Adrenal gland (tissue), 12 donors: ENCODE data around the gene CHTF18. TPM values are rescaled to one million over a fixed set of nuclear protein-coding genes. Genes with fewer than 3 reads are reported as not detected.
"Not testable (repeated sequence)": the region's sequence is repeated elsewhere in the genome, so short reads cannot be mapped to it uniquely, and the experiment has no call there.

ENCODE experiments used
- DNase-seq, 7 donors: peaks; one replicate each; pipeline ENCODE4 v3.0.0-alpha.2; 2019 to 2020
- H3K27ac ChIP-seq, 5 donors: fragments of 200-600 bp; sonication (generic) in 4 of 5; 1 replicate in 3 of 5; 2 replicates in 2 of 5; pipeline versions ENCODE4 v1.5.1 to v1.8.0; 2016 to 2020; ENCODE audit warnings: mild to moderate bottlenecking in 1 of 5
- H3K27me3 ChIP-seq: fragments of 200-600 bp; 2 replicates; pipeline ENCODE4 v1.8.0; 2021
- H3K36me3 ChIP-seq, 2 donors: fragments of 200-600 bp; replicated peaks in 1 of 2; 1 replicate in 1 of 2; 2 replicates in 1 of 2; pipeline versions ENCODE4 v1.5.1 to v1.8.0; 2018 to 2022
- H3K4me1 ChIP-seq, 2 donors: fragments of 200-600 bp; replicated peaks in 1 of 2; 1 replicate in 1 of 2; 2 replicates in 1 of 2; pipeline versions ENCODE4 v1.5.1 to v1.8.0; 2018 to 2021
- H3K4me3 ChIP-seq, 4 donors: fragments of 200-600 bp; sonication (generic) in 3 of 4; one replicate each; pipeline ENCODE4 v1.5.1; 2016 to 2018
- H3K9me3 ChIP-seq, 3 donors: fragments of 200-600 bp; sonication (generic) in 1 of 3; replicated peaks in 1 of 3; 1 replicate in 2 of 3; 2 replicates in 1 of 3; pipeline versions ENCODE4 v1.5.1 to v1.8.0; 2016 to 2021
- POLR2A ChIP-seq, 2 donors: fragments of 450-650 bp; IDR thresholded peaks; one replicate each; pipeline ENCODE4 v1.6.1; 2017; ENCODE audit warnings: antibody characterized with exemption in 2 of 2, mild to moderate bottlenecking in 2 of 2, moderate library complexity in 1 of 2
- WGBS, 4 donors: extraction: QIAGEN DNeasy Blood & Tissue Kit in 2 of 4; methylation state at CpG; one replicate each; pipeline versions ENCODE4 v1.1.5 to v1.1.7; 2013 to 2017; 5-methylcytosine and 5-hydroxymethylcytosine counted together
- intact Hi-C, 2 donors: fragments of 100-400 bp; cut with DNase I; formaldehyde crosslinking; loops; one replicate each; pipeline versions ENCODE4 v1.14.1 to v1.15.0; 2022 to 2023
- polyA plus RNA-seq, 3 donors: library from polyadenylated mRNA; stranded (reverse); fragments of 200-250 nt in 2 of 3; fragments of 350-450 nt in 1 of 3; fragmentation: Illumina TruSeq in 1 of 3; extraction: RNeasy Lipid Tissue Mini Kit (QIAGEN cat#74804) in 1 of 3; gene quantifications; one replicate each; pipeline ENCODE4 v1.2.3, GENCODE V29; 2013 to 2014
- total RNA-seq, 9 donors: library from RNA; depleted of rRNA in 4 of 9; stranded (reverse); fragments of >200 nt in 4 of 9; fragments of 120-200 nt in 1 of 9; fragmentation: NEBNext Ultra II Directional in 1 of 9; extraction: Animal tissue kit (Norgen Biotek cat#: 25700) in 1 of 9; gene quantifications; one replicate each; pipeline versions ENCODE4 v1.1.0 to v1.2.4, GENCODE V29; 2013 to 2023
- TF ChIP-seq, protein P1 (sequence below), 6 experiments: fragments of 450-650 bp in 4 of 6; fragments of 200-600 bp in 2 of 6; sonication (generic) in 1 of 6; IDR thresholded peaks; 1 replicate in 5 of 6; 2 replicates in 1 of 6; pipeline versions ENCODE4 v1.5.1 to v1.8.0; 2016 to 2021; ENCODE audit warnings: antibody characterized with exemption in 6 of 6, mild to moderate bottlenecking in 2 of 6, moderate library complexity in 1 of 6
- donor health status: healthy with polysubstance abuse.
- donor health status: Bipolar disorder and iron deficiency.
- donor health status: DM: yes; HTN: yes; CAD: no.
- donor health status: DM: no; HTN: no; CAD: no.
- donor health status: DM: no; HTN: no; CAD: no.
- donor health status: DM: yes; HTN: yes; CAD: no.

Gene CHTF18
- total and polyA plus RNA-seq, 12 donors: 0.29 to 69.8 (median 11.4) TPM

DNA sequence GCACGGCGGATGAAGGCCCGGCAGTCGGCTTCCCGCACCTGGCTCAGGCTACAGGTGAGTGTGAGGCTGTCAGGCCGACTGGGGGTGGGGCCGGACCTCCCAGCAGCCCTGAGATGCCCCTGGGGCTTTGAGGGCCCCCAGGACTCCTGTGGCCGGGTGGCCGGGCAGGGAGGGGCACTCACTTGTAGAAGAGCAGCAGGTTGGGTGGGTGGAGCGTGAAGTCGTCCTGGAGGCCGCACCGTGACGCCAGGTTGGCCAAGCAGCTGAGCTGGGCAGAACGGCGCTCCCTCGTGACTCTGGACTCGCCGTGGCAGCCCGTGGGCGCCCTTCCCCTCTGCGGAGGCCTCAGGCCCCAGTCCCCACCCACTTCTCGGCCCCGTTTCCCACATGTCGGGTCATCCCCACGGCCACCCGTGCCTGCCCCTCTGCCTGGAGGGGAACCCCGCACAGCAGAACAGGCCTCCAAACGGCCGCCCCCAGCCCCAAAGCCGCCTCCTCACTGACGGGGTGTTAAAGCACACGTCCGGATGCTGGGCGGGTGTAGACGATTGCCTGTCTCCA is 13.1 kb upstream of the CHTF18 start:
- no peaks in the 10 kb centered on the region for H3K36me3 ChIP-seq
- no peak for TF ChIP-seq POLR2A (IDR thresholded peaks at IDR 0.05)
- TF ChIP-seq, protein P1, sequence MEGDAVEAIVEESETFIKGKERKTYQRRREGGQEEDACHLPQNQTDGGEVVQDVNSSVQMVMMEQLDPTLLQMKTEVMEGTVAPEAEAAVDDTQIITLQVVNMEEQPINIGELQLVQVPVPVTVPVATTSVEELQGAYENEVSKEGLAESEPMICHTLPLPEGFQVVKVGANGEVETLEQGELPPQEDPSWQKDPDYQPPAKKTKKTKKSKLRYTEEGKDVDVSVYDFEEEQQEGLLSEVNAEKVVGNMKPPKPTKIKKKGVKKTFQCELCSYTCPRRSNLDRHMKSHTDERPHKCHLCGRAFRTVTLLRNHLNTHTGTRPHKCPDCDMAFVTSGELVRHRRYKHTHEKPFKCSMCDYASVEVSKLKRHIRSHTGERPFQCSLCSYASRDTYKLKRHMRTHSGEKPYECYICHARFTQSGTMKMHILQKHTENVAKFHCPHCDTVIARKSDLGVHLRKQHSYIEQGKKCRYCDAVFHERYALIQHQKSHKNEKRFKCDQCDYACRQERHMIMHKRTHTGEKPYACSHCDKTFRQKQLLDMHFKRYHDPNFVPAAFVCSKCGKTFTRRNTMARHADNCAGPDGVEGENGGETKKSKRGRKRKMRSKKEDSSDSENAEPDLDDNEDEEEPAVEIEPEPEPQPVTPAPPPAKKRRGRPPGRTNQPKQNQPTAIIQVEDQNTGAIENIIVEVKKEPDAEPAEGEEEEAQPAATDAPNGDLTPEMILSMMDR (IDR thresholded peaks at IDR 0.05): no peak
- WGBS, 4 donors: 74 to 85% (median 76%) methylated on average over 9 to 36 of the region's 36 CpGs
- H3K27ac ChIP-seq: no peak overlapping the region
- H3K27me3 ChIP-seq: peaks cover 4% of the 10 kb centered on the region
- no peaks in the 10 kb centered on the region for H3K9me3 ChIP-seq
- H3K4me1 ChIP-seq: no peaks in the 10 kb centered on the region
- intact Hi-C loops: no loop called here
- DNase-seq: no peak
- H3K4me3 ChIP-seq: no peak overlapping the region

DNA sequence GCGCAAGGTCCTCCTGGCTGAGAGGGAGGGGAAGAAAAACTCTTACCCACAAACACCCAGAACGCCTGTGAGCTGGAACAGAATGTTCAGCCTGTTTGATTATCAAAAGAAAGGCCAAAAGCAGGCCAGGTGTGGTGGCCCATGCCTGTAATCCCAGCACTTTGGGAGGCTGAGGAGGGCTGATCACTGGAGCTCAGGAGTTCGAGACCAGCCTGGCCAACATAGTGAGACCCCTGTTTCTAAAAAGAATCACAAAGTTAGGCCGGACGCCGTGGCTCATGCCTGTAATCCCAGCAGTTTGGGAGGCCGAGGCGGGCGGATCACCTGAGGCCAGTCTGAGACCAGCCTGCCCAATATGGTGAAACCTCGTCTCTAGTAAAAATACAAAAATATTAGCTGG is 12.1 kb upstream of the CHTF18 start:
- 77 to 95% (median 85%) methylated on average over 10 of the region's 10 CpGs for WGBS, 4 donors
- H3K36me3 ChIP-seq, H3K4me1 ChIP-seq, H3K27me3 ChIP-seq, H3K4me3 ChIP-seq, DNase-seq, intact Hi-C loops, H3K27ac ChIP-seq, H3K9me3 ChIP-seq: not testable (repeated sequence)

DNA sequence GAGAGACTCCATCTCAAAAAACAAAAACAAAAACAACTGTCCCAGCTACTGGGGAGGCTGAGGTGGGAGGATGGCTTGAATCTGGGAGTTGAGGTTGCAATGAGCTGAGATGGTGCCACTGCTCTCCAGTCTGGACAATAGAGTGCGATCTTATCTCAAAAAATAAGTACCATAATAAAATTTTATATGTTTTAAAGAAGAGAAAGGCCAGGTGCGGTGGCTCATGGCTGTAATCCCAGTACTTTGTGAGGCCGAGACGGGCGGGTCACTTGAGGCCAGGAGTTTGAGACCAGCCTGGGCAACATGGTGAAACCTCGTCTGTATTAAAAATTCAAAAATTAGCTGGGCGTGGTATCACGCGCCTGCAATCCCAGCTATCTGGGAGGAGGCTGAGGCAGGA is 11.6 kb upstream of the CHTF18 start:
- Histone ChIP-seq H3K9me3 (no peaks in the 10 kb centered on the region), H3K27ac (no peak overlapping the region), H3K4me3 (no peak overlapping the region), H3K36me3 (no peaks in the 10 kb centered on the region), H3K4me1 (no peaks in the 10 kb centered on the region), H3K27me3 (peaks cover 8% of the 10 kb centered on the region)
- intact Hi-C loops: no loop called here
- no peak for DNase-seq
- TF ChIP-seq, protein P1 (IDR thresholded peaks at IDR 0.05): no peak
- TF ChIP-seq POLR2A (IDR thresholded peaks at IDR 0.05): no peak
- WGBS, 4 donors: 87 to 91% (median 88%) methylated on average over 9 of the region's 9 CpGs

DNA sequence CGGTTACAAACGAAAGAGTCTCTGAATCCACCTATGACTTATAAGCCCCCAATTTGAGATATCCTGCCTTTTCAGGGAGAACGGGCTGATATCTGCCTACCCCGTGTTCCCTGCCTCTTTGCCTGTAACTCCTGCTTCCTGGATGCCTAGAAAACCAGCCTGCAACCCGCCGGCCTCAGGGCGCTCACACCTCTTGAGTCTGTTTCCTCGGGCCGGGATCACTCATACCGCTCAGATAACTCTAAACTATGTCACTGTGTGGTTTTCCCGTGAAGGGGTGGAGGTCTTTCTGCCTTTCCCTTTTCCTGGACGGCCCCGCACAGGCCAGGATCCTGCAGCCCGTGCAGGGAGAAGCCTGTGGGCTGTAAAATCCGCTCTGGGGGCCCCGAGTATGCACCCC is 10.6 kb upstream of the CHTF18 start:
- no peaks in the 10 kb centered on the region for H3K9me3 ChIP-seq
- no peak overlapping the region for H3K4me3 ChIP-seq
- no peak overlapping the region for H3K27ac ChIP-seq
- no peaks in the 10 kb centered on the region for H3K4me1 ChIP-seq
- WGBS, 4 donors: 28 to 42% (median 37%) methylated on average over 14 to 16 of the region's 16 CpGs
- intact Hi-C loops: no loop called here
- TF ChIP-seq POLR2A (IDR thresholded peaks at IDR 0.05): no peak
- DNase-seq: no peak
- H3K27me3 ChIP-seq: peaks cover 14% of the 10 kb centered on the region
- H3K36me3 ChIP-seq: no peaks in the 10 kb centered on the region

DNA sequence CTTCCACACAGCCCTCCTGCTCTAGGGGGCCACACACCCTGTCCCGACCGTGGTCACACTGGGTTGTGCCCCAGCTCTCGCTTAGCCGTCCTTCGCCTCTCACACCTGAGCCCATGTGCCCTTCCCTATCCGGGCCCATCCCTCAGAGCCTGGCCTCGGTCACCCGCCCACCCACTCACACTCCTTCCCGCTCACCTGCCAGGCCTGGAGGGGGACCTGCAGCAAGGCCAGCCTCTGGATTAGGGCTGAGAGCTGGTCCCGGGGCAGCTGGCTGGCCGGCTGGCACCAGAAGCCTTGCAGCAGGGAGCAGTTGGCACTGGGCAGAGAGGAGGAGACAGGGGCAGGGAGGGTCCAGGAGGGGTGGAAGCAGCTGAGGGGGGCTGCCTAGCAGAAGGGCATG is 10.0 kb upstream of the CHTF18 start:
- TF ChIP-seq POLR2A (IDR thresholded peaks at IDR 0.05): no peak
- TF ChIP-seq, protein P1 (IDR thresholded peaks at IDR 0.05): no peak
- Histone ChIP-seq H3K4me1 (peaks cover 0 to under 1% of the 10 kb centered on the region in 2 donors), H3K27me3 (peaks cover 14% of the 10 kb centered on the region), H3K4me3 (no peak overlapping the region), H3K9me3 (no peaks in the 10 kb centered on the region), H3K27ac (no peak overlapping the region), H3K36me3 (no peaks in the 10 kb centered on the region)
- no peak for DNase-seq
- intact Hi-C loops: no loop called here
- 74 to 85% (median 78%) methylated on average over 11 of the region's 11 CpGs for WGBS, 4 donors
